ENCODE data around the gene ALDH1L1.

The ALDH1L1 gene

GRCh38 chr3:126117212-126117611 is 63.2 kb downstream of the ALDH1L1 start:
- DNase-seq = no peak

GRCh38 chr3:126116526-126116925 is 63.9 kb downstream of the ALDH1L1 start:
- no peak for DNase-seq

DNA sequence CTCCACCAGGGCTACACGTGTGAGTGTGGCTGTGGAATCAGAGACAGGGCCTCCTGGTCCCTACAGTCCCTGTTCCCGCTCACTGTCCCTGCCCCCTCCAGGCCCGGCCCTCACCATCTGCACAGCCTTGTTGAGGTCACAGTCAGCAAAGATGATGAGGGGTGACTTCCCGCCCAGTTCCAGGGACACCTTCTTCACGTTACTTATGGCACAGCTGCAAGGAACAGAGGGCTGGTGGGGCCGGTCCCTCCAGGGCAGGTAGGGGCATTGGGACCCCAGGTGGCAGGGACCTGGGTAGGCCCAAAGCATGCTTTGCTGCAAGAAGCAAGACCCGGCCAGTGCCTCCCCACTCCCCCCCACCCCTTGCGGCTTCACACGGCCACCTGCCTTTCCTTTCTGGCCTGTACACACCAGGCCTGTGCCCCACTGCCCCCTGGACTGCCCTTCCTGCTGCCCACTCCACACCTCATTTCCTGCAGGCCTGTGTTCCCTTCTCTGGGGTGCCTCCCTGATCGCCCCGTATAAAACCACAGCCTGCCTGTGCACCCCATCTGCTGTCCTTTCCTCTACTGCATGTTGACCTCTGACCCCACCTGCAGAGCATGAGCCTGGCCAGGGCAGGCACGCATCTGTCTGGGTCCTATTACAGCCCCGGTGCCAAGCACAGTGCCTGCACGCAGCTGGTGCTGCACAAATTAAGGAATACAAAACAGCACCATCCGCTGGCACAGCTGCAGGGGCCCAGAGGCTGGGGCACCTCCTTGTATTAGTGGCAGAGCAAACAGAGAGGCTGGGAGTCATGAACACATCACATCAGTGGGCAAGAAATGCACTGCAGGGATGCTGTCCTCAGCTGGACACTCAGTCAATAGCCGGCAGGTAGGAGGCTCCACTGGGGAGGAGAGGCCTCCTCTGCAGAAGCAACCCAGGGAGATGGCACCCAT is 65.7 kb downstream of the ALDH1L1 start:
- DNase-seq = no peak

GRCh38 chr3:126113733-126114442 is 66.5 kb downstream of the ALDH1L1 start:
- no peak for DNase-seq

DNA sequence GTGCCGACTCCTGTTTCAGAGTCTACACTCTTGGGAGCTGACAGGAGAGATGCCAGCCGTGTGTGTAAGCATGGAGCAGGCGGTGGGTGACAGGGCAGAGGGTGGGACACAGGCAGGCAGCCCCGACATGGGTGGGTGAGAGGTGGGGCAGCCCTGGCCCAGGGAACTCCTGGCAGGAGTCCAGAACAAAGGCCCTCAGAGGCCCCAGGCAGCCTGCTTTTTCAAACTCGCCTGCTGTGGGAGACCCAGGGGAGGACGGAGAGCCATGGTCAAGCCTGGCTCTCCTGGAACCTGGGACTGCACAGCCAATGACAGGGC is 67.2 kb downstream of the ALDH1L1 start:
- no peak for DNase-seq

- no peak for DNase-seq
These were observed 67.7 kb downstream of the ALDH1L1 start for GRCh38 chr3:126112531-126113237.

- no peak for DNase-seq
These were observed 68.6 kb downstream of the ALDH1L1 start for GRCh38 chr3:126111566-126112475.

GRCh38 chr3:126111126-126111551 is 69.2 kb downstream of the ALDH1L1 start:
- DNase-seq = no peak

- no peak for DNase-seq
These were observed 69.8 kb downstream of the ALDH1L1 start for GRCh38 chr3:126110431-126111125.

- no peak for DNase-seq
These were observed 70.5 kb downstream of the ALDH1L1 start for GRCh38 chr3:126109880-126110235.

- no peak for DNase-seq
These were observed 71.1 kb downstream of the ALDH1L1 start for GRCh38 chr3:126109146-126109879.

DNA sequence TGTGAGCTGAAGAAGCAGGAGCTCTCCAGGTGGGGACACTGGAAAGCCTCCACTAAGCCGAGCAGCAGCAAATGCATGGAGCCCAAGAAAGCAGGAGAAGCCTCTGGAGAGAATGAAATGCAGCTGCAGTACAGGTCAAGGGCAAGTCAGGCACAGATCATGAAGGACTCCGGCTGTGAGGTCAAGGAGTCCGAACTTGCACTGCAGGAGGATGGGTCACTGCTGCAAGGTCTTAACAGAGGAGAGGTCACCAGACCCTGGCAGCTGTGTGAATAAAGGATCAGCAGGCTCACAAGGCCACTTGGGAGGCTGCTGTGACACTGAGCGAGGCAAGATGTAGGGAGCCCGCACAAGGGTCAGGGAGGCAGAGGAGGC is 71.7 kb downstream of the ALDH1L1 start:
- DNase-seq = no peak

DNA sequence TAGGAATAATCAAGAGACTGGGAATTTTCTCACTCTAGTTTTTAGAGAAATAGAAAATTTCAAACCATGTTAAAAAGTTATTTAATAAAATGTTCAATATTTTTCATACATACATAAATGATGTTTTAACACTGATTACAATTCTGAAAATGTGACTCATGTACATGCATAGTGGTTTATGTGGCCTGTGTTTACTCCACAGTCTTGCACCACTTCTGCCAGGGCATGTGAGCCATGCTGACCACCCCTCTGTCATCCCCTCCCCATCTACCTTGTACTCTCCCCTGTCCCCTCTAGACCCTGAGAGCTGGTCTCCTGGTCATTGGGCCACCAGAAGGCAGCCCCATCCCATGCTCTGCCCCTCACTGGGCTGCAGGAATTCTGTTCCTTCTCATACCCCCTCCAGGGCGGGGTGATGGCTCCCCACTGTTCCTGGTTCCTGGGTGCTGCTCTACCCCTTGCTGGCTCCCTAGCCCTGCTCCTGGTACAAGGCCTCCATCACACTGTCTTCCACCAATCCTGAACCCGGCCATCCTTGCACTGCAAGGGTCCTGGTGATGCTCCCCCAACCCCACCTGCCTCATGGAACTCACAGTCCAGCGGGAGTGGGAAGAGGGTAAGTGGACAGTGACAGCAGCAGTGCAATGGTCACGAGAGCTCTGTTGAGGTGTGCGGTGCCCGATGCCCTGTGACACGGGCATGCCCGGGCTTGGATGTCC is 72.3 kb downstream of the ALDH1L1 start:
- DNase-seq = no peak

- DNase-seq = no peak
These were observed 73.0 kb downstream of the ALDH1L1 start for GRCh38 chr3:126107203-126107939.

- no peak for DNase-seq
These were observed 73.8 kb downstream of the ALDH1L1 start for GRCh38 chr3:126106336-126107202.

- no peak for DNase-seq
These were observed 74.6 kb downstream of the ALDH1L1 start for GRCh38 chr3:126105691-126106187.

DNA sequence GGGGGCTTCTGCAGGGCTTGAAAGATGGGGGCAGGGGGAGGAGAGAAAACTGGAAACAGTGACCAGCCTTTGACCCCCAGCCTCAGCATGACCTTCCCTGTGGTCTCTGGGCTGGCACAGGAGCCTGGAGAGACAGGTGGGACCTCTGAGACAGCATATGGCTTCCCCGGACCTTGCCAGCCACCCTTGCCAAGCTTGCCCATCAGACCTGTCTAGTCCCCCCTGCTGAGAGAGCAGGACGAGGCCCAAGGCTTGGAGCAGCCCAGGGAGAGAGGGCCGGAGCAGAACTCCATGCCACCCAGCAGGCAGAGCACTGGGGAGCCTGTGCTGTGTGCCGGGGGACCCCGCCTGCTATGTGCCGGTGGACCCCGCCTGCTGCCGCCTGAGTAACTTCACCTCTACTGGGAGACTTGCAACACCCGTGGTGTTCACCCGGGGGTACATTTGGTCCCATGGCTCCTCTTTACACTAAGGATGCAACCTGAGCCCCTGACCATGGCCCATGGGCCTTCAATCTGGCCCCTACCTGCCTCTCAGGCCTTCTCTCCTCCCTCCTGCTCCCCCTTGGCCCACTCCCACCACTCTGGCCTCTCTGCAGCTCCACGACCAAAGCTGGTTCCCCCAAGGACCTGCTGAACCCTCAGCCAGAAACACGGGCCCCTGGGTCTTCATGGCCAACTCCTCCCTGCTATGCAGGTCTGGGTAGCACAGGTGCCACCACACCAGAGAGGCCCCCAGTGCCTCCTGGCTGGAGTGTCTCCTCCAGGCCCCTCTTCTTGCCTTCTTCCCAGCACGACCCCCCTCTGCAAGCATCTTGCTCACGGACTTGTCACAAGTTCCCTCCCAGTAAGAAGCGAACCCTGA is 75.4 kb downstream of the ALDH1L1 start:
- no peak for DNase-seq

Measured in NCI-H2029 treated with DMSO at 0.1 percent for 48 hours (cell line).